Measurements from ENCODE around the gene SORCS1. TPM values are rescaled to one million over a fixed set of nuclear protein-coding genes. Genes with fewer than 3 reads are reported as not detected.

Gene SORCS1
- not detected in 2 replicates for total RNA-seq (2014; rRNA removed; shearing (Covaris generic))

- Histone ChIP-seq H3K4me3 (peak within 1 kb of the TSS; percentile 13; the same call in 1 of the 2 replicates), H3K27me3 (replicated peaks) (peaks cover 17% of the 10 kb centered on the region), H3K36me3 (no peaks in the 10 kb centered on the region), H3K4me1 (replicated peaks) (0 out of 2 replicates have a peak, but pooled peaks cover 4% of the 10 kb centered on the region), H3K27ac (no peak within 1 kb of the TSS), H3K9me3 (replicated peaks) (no peaks in the 10 kb centered on the region)
- no peak for DNase-seq (ENCODE audit: low read depth in 1 of 2, low spot score in 2 of 2)
These were observed at the start of gene SORCS1 for GRCh38 chr10:107163881-107164861. SORCS1 (minus strand) TSS chr10:107164706.

- Histone ChIP-seq H3K27me3 (replicated peaks) (no peaks in the 10 kb centered on the region), H3K4me3 (no peak overlapping the region), H3K4me1 (replicated peaks) (no peaks in the 10 kb centered on the region), H3K27ac (no peak overlapping the region), H3K36me3 (no peaks in the 10 kb centered on the region), H3K9me3 (replicated peaks) (no peaks in the 10 kb centered on the region)
- no peak for DNase-seq (ENCODE audit: low read depth in 1 of 2, low spot score in 2 of 2)
These were observed 49.8 kb upstream of the SORCS1 start for GRCh38 chr10:107214261-107214660.

- Histone ChIP-seq H3K27ac (no peak overlapping the region), H3K36me3 (no peaks in the 10 kb centered on the region), H3K9me3 (replicated peaks) (no peaks in the 10 kb centered on the region), H3K4me1 (replicated peaks) (no peaks in the 10 kb centered on the region), H3K4me3 (no peak overlapping the region), H3K27me3 (replicated peaks) (no peaks in the 10 kb centered on the region)
- DNase-seq (ENCODE audit: low read depth in 1 of 2, low spot score in 2 of 2) = no peak
These were observed 49.4 kb upstream of the SORCS1 start for GRCh38 chr10:107213861-107214260.

- no peak for DNase-seq (ENCODE audit: low read depth in 1 of 2, low spot score in 2 of 2)
- Histone ChIP-seq H3K4me3 (no peak overlapping the region), H3K27me3 (replicated peaks) (no peaks in the 10 kb centered on the region), H3K9me3 (replicated peaks) (no peaks in the 10 kb centered on the region; the same call in none of the 2 replicates), H3K4me1 (replicated peaks) (no peaks in the 10 kb centered on the region), H3K36me3 (no peaks in the 10 kb centered on the region), H3K27ac (no peak overlapping the region)
These were observed 42.3 kb upstream of the SORCS1 start for GRCh38 chr10:107206833-107207232.

GRCh38 chr10:107169516-107169915 lies 5.0 kb upstream of the SORCS1 start:
- no peak overlapping the region for H3K27ac ChIP-seq
- no peaks in the 10 kb centered on the region; the same call in 1 of the 2 replicates for H3K9me3 ChIP-seq (replicated peaks)
- no peak for DNase-seq (ENCODE audit: low read depth in 1 of 2, low spot score in 2 of 2)
- no peak overlapping the region for H3K4me3 ChIP-seq
- H3K36me3 ChIP-seq = no peaks in the 10 kb centered on the region
- H3K4me1 ChIP-seq (replicated peaks) = no peaks in the 10 kb centered on the region
- H3K27me3 ChIP-seq (replicated peaks) = peaks cover 9% of the 10 kb centered on the region; the same call in 1 of the 2 replicates

- H3K4me1 ChIP-seq (replicated peaks) = 0 out of 2 replicates have a peak, but pooled peaks cover 4% of the 10 kb centered on the region
- no peaks in the 10 kb centered on the region for H3K36me3 ChIP-seq
- DNase-seq (ENCODE audit: low read depth in 1 of 2, low spot score in 2 of 2) = no peak
- H3K4me3 ChIP-seq = no peak overlapping the region
- no peak overlapping the region for H3K27ac ChIP-seq
- H3K9me3 ChIP-seq (replicated peaks) = no peaks in the 10 kb centered on the region; the same call in 1 of the 2 replicates
- H3K27me3 ChIP-seq (replicated peaks) = peaks cover 13% of the 10 kb centered on the region; the same call in 1 of the 2 replicates
These were observed 4.2 kb upstream of the SORCS1 start for GRCh38 chr10:107168738-107169137.

GRCh38 chr10:107166403-107166802 lies 1.9 kb upstream of the SORCS1 start:
- no peak for DNase-seq (ENCODE audit: low read depth in 1 of 2, low spot score in 2 of 2)
- peaks cover 17% of the 10 kb centered on the region for H3K27me3 ChIP-seq (replicated peaks)
- no peak overlapping the region for H3K27ac ChIP-seq
- 0 out of 2 replicates have a peak, but pooled peaks cover 4% of the 10 kb centered on the region for H3K4me1 ChIP-seq (replicated peaks)
- no peak overlapping the region for H3K4me3 ChIP-seq
- H3K9me3 ChIP-seq (replicated peaks) = no peaks in the 10 kb centered on the region
- no peaks in the 10 kb centered on the region for H3K36me3 ChIP-seq

GRCh38 chr10:107164992-107165391 lies 486 bp upstream of the SORCS1 start:
- DNase-seq (ENCODE audit: low read depth in 1 of 2, low spot score in 2 of 2) = no peak
- Histone ChIP-seq H3K4me3 (peak overlapping the region; percentile 13; the same call in 1 of the 2 replicates), H3K27me3 (replicated peaks) (peaks cover 17% of the 10 kb centered on the region), H3K36me3 (no peaks in the 10 kb centered on the region), H3K4me1 (replicated peaks) (0 out of 2 replicates have a peak, but pooled peaks cover 4% of the 10 kb centered on the region), H3K27ac (no peak overlapping the region), H3K9me3 (replicated peaks) (no peaks in the 10 kb centered on the region)

- Histone ChIP-seq H3K36me3 (no peaks in the 10 kb centered on the region), H3K9me3 (replicated peaks) (no peaks in the 10 kb centered on the region), H3K27ac (no peak overlapping the region), H3K27me3 (replicated peaks) (peaks cover 17% of the 10 kb centered on the region), H3K4me1 (replicated peaks) (0 out of 2 replicates have a peak, but pooled peaks cover 4% of the 10 kb centered on the region), H3K4me3 (no peak overlapping the region)
- DNase-seq (ENCODE audit: low read depth in 1 of 2, low spot score in 2 of 2) = no peak
These were observed 1.2 kb downstream of the SORCS1 start for GRCh38 chr10:107163076-107163855.

GRCh38 chr10:107160866-107161265 lies 3.6 kb downstream of the SORCS1 start:
- no peak for DNase-seq (ENCODE audit: low read depth in 1 of 2, low spot score in 2 of 2)
- Histone ChIP-seq H3K9me3 (replicated peaks) (no peaks in the 10 kb centered on the region), H3K36me3 (no peaks in the 10 kb centered on the region), H3K4me1 (replicated peaks) (0 out of 2 replicates have a peak, but pooled peaks cover 4% of the 10 kb centered on the region), H3K27me3 (replicated peaks) (peaks cover 15% of the 10 kb centered on the region), H3K27ac (no peak overlapping the region), H3K4me3 (no peak overlapping the region)

- H3K36me3 ChIP-seq = no peaks in the 10 kb centered on the region
- no peak overlapping the region for H3K27ac ChIP-seq
- DNase-seq (ENCODE audit: low read depth in 1 of 2, low spot score in 2 of 2) = no peak
- no peaks in the 10 kb centered on the region for H3K9me3 ChIP-seq (replicated peaks)
- H3K4me3 ChIP-seq = no peak overlapping the region
- 0 out of 2 replicates have a peak, but pooled peaks cover 4% of the 10 kb centered on the region for H3K4me1 ChIP-seq (replicated peaks)
- peaks cover 9% of the 10 kb centered on the region for H3K27me3 ChIP-seq (replicated peaks)
These were observed 4.6 kb downstream of the SORCS1 start for GRCh38 chr10:107159871-107160270.

- H3K9me3 ChIP-seq (replicated peaks) = peaks cover 5% of the 10 kb centered on the region
- H3K4me1 ChIP-seq (replicated peaks) = no peaks in the 10 kb centered on the region
- H3K27me3 ChIP-seq (replicated peaks) = no peaks in the 10 kb centered on the region
- no peak for DNase-seq (ENCODE audit: low read depth in 1 of 2, low spot score in 2 of 2)
- no peaks in the 10 kb centered on the region for H3K36me3 ChIP-seq
- no peak overlapping the region for H3K4me3 ChIP-seq
- no peak overlapping the region for H3K27ac ChIP-seq
These were observed 7.4 kb downstream of the SORCS1 start for GRCh38 chr10:107157071-107157470.

- no peak for DNase-seq (ENCODE audit: low read depth in 1 of 2, low spot score in 2 of 2)
- H3K4me1 ChIP-seq (replicated peaks) = no peaks in the 10 kb centered on the region
- H3K36me3 ChIP-seq = no peaks in the 10 kb centered on the region
- no peak overlapping the region for H3K27ac ChIP-seq
- H3K27me3 ChIP-seq (replicated peaks) = no peaks in the 10 kb centered on the region
- H3K4me3 ChIP-seq = no peak overlapping the region
- H3K9me3 ChIP-seq (replicated peaks) = peaks cover 5% of the 10 kb centered on the region
These were observed 12.4 kb downstream of the SORCS1 start for GRCh38 chr10:107152087-107152486.

Data from SJSA1 (cell line).